Right forelimb (tissue), 1 donor: ENCODE measurements around the gene WDR38.

Experiments
- DNase-seq: peaks from one replicate; pipeline ENCODE4 v3.0.0-alpha.2; 2018

WDR38 gene

GRCh38 chr9:124852829-124853531, at the start of gene WDR38:
Gene WDR38 (plus strand): TSS chr9:124853460. CDS start chr9:124853532, 72 bp downstream.
- peak; percentile 88 for DNase-seq

- no peak for DNase-seq
Observed at GRCh38 chr9:124803911-124804310, 49.3 kb upstream of the WDR38 start.

GRCh38 chr9:124805186-124805585, 48.1 kb upstream of the WDR38 start:
- no peak for DNase-seq

- no peak for DNase-seq
Observed at GRCh38 chr9:124808246-124808956, 44.9 kb upstream of the WDR38 start.

GRCh38 chr9:124809211-124809610, 44.0 kb upstream of the WDR38 start:
- DNase-seq, result no peak

GRCh38 chr9:124809741-124810500, 43.3 kb upstream of the WDR38 start:
- no peak for DNase-seq

GRCh38 chr9:124810663-124811355, 42.5 kb upstream of the WDR38 start:
- peak; percentile 79 for DNase-seq

- peak; percentile 77 for DNase-seq
Observed at GRCh38 chr9:124812441-124812876, 40.8 kb upstream of the WDR38 start.

GRCh38 chr9:124813041-124813440, 40.2 kb upstream of the WDR38 start:
- no peak for DNase-seq

GRCh38 chr9:124813501-124814163, 39.6 kb upstream of the WDR38 start:
- DNase-seq, result no peak

- DNase-seq, result no peak
Observed at GRCh38 chr9:124814164-124814535, 39.1 kb upstream of the WDR38 start.

- DNase-seq, result no peak
Observed at GRCh38 chr9:124815601-124816000, 37.7 kb upstream of the WDR38 start.

GRCh38 chr9:124818431-124819281, 34.6 kb upstream of the WDR38 start:
- DNase-seq, result no peak

GRCh38 chr9:124820698-124821623, 32.3 kb upstream of the WDR38 start:
- DNase-seq, result peak; percentile 68

- DNase-seq, result no peak
Observed at GRCh38 chr9:124828489-124829333, 24.5 kb upstream of the WDR38 start.

- no peak for DNase-seq
Observed at GRCh38 chr9:124829334-124829669, 24.0 kb upstream of the WDR38 start.

- no peak for DNase-seq
Observed at GRCh38 chr9:124830593-124830992, 22.7 kb upstream of the WDR38 start.

- DNase-seq, result no peak
Observed at GRCh38 chr9:124831642-124832364, 21.5 kb upstream of the WDR38 start.

GRCh38 chr9:124834591-124834990, 18.7 kb upstream of the WDR38 start:
- DNase-seq, result no peak
